IMR-90 (cell line): Measurements from ENCODE around the gene LRRC14B.

Source experiments
- CEBPB ChIP-seq: IDR thresholded peaks from 2 replicates; pipeline ENCODE4 v1.6.1; 2012; ENCODE audit warnings: low read depth, low read length, improper control_type of control experiment
- CHD1 ChIP-seq: IDR thresholded peaks from 2 replicates; pipeline ENCODE4 v1.6.1; 2012; ENCODE audit warnings: low read depth, low read length, improper control_type of control experiment
- CTCF ChIP-seq: conservative IDR thresholded peaks from 2 replicates; pipeline ENCODE4 v1.5.1; 2012; ENCODE audit warnings: mild to moderate bottlenecking, low read depth, low read length, improper control_type of control experiment
- FOS ChIP-seq: fragments of 150-350 bp; IDR thresholded peaks from 2 replicates; pipeline ENCODE4 v1.6.1; 2016; ENCODE audit warnings: low read depth, low read length
- MAFK ChIP-seq: IDR thresholded peaks from 2 replicates; pipeline ENCODE4 v1.6.1; 2012; ENCODE audit warnings: low read depth, low read length, improper control_type of control experiment
- MXI1 ChIP-seq: IDR thresholded peaks from 2 replicates; pipeline ENCODE4 v1.6.1; 2012; ENCODE audit warnings: low read depth, mild to moderate bottlenecking, low read length, moderate library complexity, borderline replicate concordance
- NFE2L2 ChIP-seq: fragments of 150-350 bp; IDR thresholded peaks from 2 replicates; pipeline ENCODE4 v1.6.1; 2016; ENCODE audit warnings: low read depth, mild to moderate bottlenecking, low read length
- POLR2A ChIP-seq: IDR thresholded peaks from 2 replicates; pipeline ENCODE4 v1.6.1; 2012; ENCODE audit warnings: mild to moderate bottlenecking, low read depth, low read length
- RAD21 ChIP-seq: IDR thresholded peaks from 2 replicates; pipeline ENCODE4 v1.6.1; 2012; ENCODE audit warnings: low read length, improper control_type of control experiment
- RCOR1 ChIP-seq: IDR thresholded peaks from 2 replicates; pipeline ENCODE4 v1.6.1; 2012; ENCODE audit warnings: mild to moderate bottlenecking, low read length, improper control_type of control experiment; ENCODE audit not compliant: insufficient replicate concordance
- RFX5 ChIP-seq: IDR thresholded peaks from 2 replicates; pipeline ENCODE4 v1.8.0; 2012; ENCODE audit warnings: low read depth, mild to moderate bottlenecking, low read length, moderate library complexity
- SMC3 ChIP-seq: fragments of 150-350 bp; IDR thresholded peaks from 2 replicates; pipeline ENCODE4 v1.6.1; 2016; ENCODE audit warnings: low read depth, mild to moderate bottlenecking, antibody characterized with exemption, low read length, moderate library complexity
- TF ChIP-seq, protein P1 (sequence below): fragments of 150-350 bp; IDR thresholded peaks from 2 replicates; pipeline ENCODE4 v1.6.1; 2017; ENCODE audit warnings: mild to moderate bottlenecking, antibody characterized with exemption, low read length, low read depth
- TF ChIP-seq, protein P2 (sequence below): fragments of 150-350 bp; IDR thresholded peaks from 2 replicates; pipeline ENCODE4 v1.6.1; 2016; ENCODE audit warnings: low read depth, mild to moderate bottlenecking, low read length, moderate library complexity, borderline replicate concordance

DNA sequence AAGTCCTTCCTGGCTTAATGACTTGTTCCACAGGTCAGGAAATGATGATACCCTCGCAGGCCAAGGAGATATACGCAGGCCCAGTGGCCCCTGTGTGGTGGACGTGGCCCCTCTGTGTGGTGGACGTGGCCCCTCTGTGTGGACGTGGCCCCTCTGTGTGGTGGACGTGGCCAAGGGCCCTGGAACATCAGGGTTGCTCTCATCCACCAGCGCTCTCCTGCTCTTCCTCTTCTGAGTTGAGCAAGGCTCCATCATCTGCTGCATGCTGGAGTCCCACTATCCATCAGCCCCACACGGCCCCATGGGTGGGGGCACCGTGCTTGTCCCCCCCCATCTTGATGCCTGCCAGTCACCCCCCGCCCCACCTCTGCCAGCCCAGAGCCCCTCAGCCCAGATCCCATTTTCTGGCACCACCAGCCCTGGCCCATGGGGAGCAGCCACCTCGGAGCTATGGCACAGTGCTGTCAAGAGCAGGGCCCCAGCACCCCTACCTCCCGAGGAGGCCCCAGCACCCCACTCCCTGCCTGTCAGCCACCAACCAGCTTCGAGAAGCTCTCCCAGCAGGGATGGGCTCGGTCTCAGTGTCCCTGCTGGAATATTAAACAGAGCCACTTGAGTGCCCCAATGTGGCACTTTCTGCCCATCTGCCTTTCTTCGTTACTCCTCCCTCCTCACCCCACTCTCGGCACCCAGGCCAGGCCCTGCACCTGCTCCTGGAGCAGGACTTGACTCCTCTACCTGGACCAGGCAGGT lies 8.1 kb downstream of the LRRC14B start:
- TF ChIP-seq RAD21 (no peak), POLR2A (no peak), CHD1 (no peak), CTCF (no peak), FOS (no peak), MXI1 (no peak), CEBPB (no peak), RCOR1 (no peak), RFX5 (no peak), MAFK (no peak), SMC3 (no peak), NFE2L2 (no peak)
- TF ChIP-seq, protein P1, sequence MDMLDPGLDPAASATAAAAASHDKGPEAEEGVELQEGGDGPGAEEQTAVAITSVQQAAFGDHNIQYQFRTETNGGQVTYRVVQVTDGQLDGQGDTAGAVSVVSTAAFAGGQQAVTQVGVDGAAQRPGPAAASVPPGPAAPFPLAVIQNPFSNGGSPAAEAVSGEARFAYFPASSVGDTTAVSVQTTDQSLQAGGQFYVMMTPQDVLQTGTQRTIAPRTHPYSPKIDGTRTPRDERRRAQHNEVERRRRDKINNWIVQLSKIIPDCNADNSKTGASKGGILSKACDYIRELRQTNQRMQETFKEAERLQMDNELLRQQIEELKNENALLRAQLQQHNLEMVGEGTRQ = no peak
- TF ChIP-seq, protein P2, sequence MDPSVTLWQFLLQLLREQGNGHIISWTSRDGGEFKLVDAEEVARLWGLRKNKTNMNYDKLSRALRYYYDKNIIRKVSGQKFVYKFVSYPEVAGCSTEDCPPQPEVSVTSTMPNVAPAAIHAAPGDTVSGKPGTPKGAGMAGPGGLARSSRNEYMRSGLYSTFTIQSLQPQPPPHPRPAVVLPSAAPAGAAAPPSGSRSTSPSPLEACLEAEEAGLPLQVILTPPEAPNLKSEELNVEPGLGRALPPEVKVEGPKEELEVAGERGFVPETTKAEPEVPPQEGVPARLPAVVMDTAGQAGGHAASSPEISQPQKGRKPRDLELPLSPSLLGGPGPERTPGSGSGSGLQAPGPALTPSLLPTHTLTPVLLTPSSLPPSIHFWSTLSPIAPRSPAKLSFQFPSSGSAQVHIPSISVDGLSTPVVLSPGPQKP = no peak
